Neural cell (in vitro differentiated cells): ENCODE data around the gene CAMKMT.

Experiments
- EP300 ChIP-seq: fragments of 450-650 bp; conservative IDR thresholded peaks from 2 replicates; pipeline ENCODE4 v1.6.1; 2014; ENCODE audit warnings: antibody characterized with exemption, mild to moderate bottlenecking, moderate library complexity; ENCODE audit not compliant: poor library complexity, severe bottlenecking
- EZH2 ChIP-seq: fragments of 200-600, 300-800 bp; shearing (Covaris generic), sonication (generic); IDR thresholded peaks from 2 replicates; pipeline ENCODE4 v1.6.1; 2014; ENCODE audit warnings: antibody characterized with exemption, low read length, borderline replicate concordance, mild to moderate bottlenecking; ENCODE audit not compliant: insufficient read depth, poor library complexity, severe bottlenecking
- POLR2AphosphoS5 ChIP-seq: IDR thresholded peaks from 2 replicates; pipeline ENCODE4 v1.6.1; 2012
- RAD21 ChIP-seq: fragments of 450-650 bp; conservative IDR thresholded peaks from 2 replicates; pipeline ENCODE4 v1.6.1; 2014; ENCODE audit warnings: antibody characterized with exemption, mild to moderate bottlenecking, moderate library complexity
- SMC3 ChIP-seq: fragments of 450-650 bp; conservative IDR thresholded peaks from 2 replicates; pipeline ENCODE4 v1.6.1; 2014; ENCODE audit warnings: antibody characterized with exemption, mild to moderate bottlenecking, moderate library complexity; ENCODE audit not compliant: poor library complexity
- TAF1 ChIP-seq: IDR thresholded peaks from 2 replicates; pipeline ENCODE4 v1.6.1; 2012; ENCODE audit warnings: low read depth
- TF ChIP-seq, protein P1 (sequence below): fragments of 450-650 bp; IDR thresholded peaks from 2 replicates; pipeline ENCODE4 v1.5.1; 2014; ENCODE audit warnings: antibody characterized with exemption, mild to moderate bottlenecking, moderate library complexity; ENCODE audit not compliant: poor library complexity, severe bottlenecking
- TF ChIP-seq, protein P2 (sequence below): IDR thresholded peaks from 2 replicates; pipeline ENCODE4 v1.6.1; 2012; ENCODE audit warnings: borderline replicate concordance

DNA sequence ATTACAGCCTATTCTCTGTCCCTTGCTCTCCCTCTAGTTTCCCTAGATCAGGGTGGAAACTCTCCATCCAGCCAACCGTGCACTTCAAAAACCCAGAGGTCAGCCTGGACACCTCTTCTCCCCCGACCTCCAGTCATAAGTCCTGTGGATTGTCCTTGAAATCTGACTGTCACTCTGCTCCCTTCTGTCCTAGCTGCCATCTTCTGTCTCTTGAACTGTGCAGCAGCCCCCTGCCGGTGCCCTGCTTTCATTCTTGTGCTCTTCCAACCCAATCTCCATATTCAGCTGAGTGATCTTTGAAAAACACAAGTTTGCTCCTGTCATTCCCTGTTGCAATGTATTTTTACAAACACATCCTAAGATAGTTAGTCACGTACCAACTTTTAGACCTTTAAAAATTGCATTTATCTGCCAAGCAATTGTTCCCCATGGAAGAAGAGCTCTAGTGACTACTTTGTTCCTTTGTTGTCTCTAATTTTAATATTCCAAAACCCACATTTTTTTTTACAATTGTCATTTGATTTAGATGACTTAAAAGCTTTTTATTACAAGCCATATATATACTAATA lies 254.3 kb downstream of the CAMKMT start:
- TF ChIP-seq, protein P1, sequence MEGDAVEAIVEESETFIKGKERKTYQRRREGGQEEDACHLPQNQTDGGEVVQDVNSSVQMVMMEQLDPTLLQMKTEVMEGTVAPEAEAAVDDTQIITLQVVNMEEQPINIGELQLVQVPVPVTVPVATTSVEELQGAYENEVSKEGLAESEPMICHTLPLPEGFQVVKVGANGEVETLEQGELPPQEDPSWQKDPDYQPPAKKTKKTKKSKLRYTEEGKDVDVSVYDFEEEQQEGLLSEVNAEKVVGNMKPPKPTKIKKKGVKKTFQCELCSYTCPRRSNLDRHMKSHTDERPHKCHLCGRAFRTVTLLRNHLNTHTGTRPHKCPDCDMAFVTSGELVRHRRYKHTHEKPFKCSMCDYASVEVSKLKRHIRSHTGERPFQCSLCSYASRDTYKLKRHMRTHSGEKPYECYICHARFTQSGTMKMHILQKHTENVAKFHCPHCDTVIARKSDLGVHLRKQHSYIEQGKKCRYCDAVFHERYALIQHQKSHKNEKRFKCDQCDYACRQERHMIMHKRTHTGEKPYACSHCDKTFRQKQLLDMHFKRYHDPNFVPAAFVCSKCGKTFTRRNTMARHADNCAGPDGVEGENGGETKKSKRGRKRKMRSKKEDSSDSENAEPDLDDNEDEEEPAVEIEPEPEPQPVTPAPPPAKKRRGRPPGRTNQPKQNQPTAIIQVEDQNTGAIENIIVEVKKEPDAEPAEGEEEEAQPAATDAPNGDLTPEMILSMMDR, result no peak
- TF ChIP-seq RAD21 (no peak), POLR2AphosphoS5 (no peak), EZH2 (no peak), SMC3 (no peak), EP300 (no peak), TAF1 (no peak)
- TF ChIP-seq, protein P2, sequence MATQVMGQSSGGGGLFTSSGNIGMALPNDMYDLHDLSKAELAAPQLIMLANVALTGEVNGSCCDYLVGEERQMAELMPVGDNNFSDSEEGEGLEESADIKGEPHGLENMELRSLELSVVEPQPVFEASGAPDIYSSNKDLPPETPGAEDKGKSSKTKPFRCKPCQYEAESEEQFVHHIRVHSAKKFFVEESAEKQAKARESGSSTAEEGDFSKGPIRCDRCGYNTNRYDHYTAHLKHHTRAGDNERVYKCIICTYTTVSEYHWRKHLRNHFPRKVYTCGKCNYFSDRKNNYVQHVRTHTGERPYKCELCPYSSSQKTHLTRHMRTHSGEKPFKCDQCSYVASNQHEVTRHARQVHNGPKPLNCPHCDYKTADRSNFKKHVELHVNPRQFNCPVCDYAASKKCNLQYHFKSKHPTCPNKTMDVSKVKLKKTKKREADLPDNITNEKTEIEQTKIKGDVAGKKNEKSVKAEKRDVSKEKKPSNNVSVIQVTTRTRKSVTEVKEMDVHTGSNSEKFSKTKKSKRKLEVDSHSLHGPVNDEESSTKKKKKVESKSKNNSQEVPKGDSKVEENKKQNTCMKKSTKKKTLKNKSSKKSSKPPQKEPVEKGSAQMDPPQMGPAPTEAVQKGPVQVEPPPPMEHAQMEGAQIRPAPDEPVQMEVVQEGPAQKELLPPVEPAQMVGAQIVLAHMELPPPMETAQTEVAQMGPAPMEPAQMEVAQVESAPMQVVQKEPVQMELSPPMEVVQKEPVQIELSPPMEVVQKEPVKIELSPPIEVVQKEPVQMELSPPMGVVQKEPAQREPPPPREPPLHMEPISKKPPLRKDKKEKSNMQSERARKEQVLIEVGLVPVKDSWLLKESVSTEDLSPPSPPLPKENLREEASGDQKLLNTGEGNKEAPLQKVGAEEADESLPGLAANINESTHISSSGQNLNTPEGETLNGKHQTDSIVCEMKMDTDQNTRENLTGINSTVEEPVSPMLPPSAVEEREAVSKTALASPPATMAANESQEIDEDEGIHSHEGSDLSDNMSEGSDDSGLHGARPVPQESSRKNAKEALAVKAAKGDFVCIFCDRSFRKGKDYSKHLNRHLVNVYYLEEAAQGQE, result no peak
